Fibroblast of lung (primary cell): ENCODE measurements around the gene CYP27A1. TPM values are rescaled to one million over a fixed set of nuclear protein-coding genes. Genes with fewer than 3 reads are reported as not detected.

ENCODE experiments used
- DNase-seq, 2 donors: peaks; one replicate each; pipeline versions ENCODE4 v3.0.0 to v3.0.0-alpha.2; 2010; ENCODE audit warnings: low read depth in 2 of 2
- H2AFZ ChIP-seq: 2 replicates; pipeline ENCODE4 v1.5.1; 2012; ENCODE audit warnings: low read length, control low read depth, inconsistent platforms
- H3K27ac ChIP-seq: 2 replicates; pipeline ENCODE4 v1.5.1; 2011; ENCODE audit warnings: low read length, control low read depth; ENCODE audit not compliant: insufficient read depth
- H3K27me3 ChIP-seq: 2 replicates; pipeline ENCODE4 v1.5.1; 2011; ENCODE audit warnings: mild to moderate bottlenecking, low read length; ENCODE audit not compliant: control insufficient read depth, insufficient read depth
- H3K36me3 ChIP-seq: 2 replicates; pipeline ENCODE4 v1.5.1; 2011; ENCODE audit warnings: low read length; ENCODE audit not compliant: control insufficient read depth, insufficient read depth
- H3K4me1 ChIP-seq: 2 replicates; pipeline ENCODE4 v1.5.1; 2011; ENCODE audit warnings: low read length; ENCODE audit not compliant: control insufficient read depth, insufficient read depth; ENCODE audit errors: extremely low read depth
- H3K4me2 ChIP-seq: 2 replicates; pipeline ENCODE4 v1.5.1; 2011; ENCODE audit warnings: low read length, control low read depth; ENCODE audit not compliant: insufficient read depth; ENCODE audit errors: extremely low read depth
- H3K4me3 ChIP-seq, 4 experiments: fragments of 200-600 bp in 1 of 4; sonication (generic) in 1 of 4; replicated peaks in 1 of 4; 2 replicates each; pipeline ENCODE4 v1.5.1; 2011 to 2016; ENCODE audit warnings: low read length in 4 of 4, low read depth in 3 of 4, mild to moderate bottlenecking in 3 of 4, control low read depth in 2 of 4, inconsistent platforms in 1 of 4, mixed read lengths in 1 of 4; ENCODE audit not compliant: insufficient read depth in 1 of 4; ENCODE audit errors: control extremely low read depth in 1 of 4
- H3K79me2 ChIP-seq: 2 replicates; pipeline ENCODE4 v1.5.1; 2012; ENCODE audit warnings: mild to moderate bottlenecking, low read length, inconsistent platforms; ENCODE audit not compliant: control insufficient read depth, insufficient read depth
- H3K9ac ChIP-seq: 2 replicates; pipeline ENCODE4 v1.5.1; 2011; ENCODE audit warnings: mild to moderate bottlenecking, low read length, control low read depth; ENCODE audit not compliant: insufficient read depth
- H3K9me3 ChIP-seq: 2 replicates; pipeline ENCODE4 v1.5.1; 2012; ENCODE audit warnings: low read depth, low read length; ENCODE audit not compliant: control insufficient read depth, insufficient read depth
- H4K20me1 ChIP-seq: 2 replicates; pipeline ENCODE4 v1.5.1; 2011; ENCODE audit warnings: low read length; ENCODE audit not compliant: control insufficient read depth, insufficient read depth; ENCODE audit errors: extremely low read depth
- EZH2 ChIP-seq: IDR thresholded peaks from 2 replicates; pipeline ENCODE4 v1.5.1; 2012; ENCODE audit warnings: low read length, control low read depth, mild to moderate bottlenecking; ENCODE audit errors: missing control alignments
- polyA plus RNA-seq, 2 donors: library from polyadenylated mRNA; depleted of rRNA in 1 of 2; stranded (reverse) in 1 of 2; unstranded in 1 of 2; fragments of >200 nt; gene quantifications; 2 replicates each; pipeline ENCODE4 v1.2.1, GENCODE V29; 2011 to 2012; ENCODE audit warnings: missing spikeins in 1 of 2
- total RNA-seq: library from RNA; depleted of rRNA; stranded (reverse); fragments of >200 nt; gene quantifications from 2 replicates; pipeline ENCODE4 v1.2.1, GENCODE V29; 2014
- TF ChIP-seq, protein P1 (sequence below), 2 donors: IDR thresholded peaks in 1 of 2; conservative IDR thresholded peaks in 1 of 2; 1 replicate in 1 of 2; 2 replicates in 1 of 2; pipeline ENCODE4 v1.5.1; 2011 to 2012; ENCODE audit warnings: low read length in 2 of 2, control low read depth in 1 of 2, inconsistent platforms in 1 of 2, low read depth in 1 of 2, mild to moderate bottlenecking in 1 of 2

Gene CYP27A1
- total and polyA plus RNA-seq, 2 donors (not counting 1 experiment from before 2014, with no cell fraction given), result 12.7 to 53.8 TPM

DNA sequence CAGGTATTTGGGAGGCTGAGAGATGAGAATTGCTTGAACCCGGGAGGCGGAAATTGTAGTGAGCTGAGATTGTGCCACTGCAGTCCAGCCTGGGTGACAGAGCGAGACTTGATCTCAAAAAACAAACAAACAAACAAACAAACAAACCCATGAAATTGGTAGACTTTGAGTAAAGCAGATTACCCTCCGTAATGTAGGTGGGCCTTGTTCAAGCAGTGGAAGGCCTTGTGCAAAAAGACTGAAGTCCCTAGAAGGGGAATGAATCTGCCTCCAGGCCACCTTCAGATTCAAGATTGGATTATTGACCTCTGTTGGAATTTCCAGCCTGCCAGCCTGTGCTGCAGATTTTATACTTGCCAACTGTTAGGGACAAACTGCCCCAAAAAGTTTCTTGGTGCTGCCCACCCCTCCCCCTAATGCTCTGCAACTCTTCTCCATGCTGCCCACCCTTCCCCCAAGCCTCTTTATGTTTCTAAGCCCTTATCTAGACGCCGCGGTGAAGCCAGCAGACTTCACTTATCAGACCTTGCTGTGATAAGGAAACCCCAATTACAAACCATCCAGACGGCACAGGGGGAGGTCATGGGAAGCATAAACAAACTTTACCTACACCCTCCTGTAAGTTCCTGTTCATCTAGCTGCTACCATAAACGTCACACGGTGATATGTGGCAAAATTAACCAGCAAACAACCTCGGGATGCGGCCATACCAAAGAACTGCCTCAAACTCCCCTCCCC is 17.0 kb downstream of the CYP27A1 start:
- no peak overlapping the region for H3K4me2 ChIP-seq

DNA sequence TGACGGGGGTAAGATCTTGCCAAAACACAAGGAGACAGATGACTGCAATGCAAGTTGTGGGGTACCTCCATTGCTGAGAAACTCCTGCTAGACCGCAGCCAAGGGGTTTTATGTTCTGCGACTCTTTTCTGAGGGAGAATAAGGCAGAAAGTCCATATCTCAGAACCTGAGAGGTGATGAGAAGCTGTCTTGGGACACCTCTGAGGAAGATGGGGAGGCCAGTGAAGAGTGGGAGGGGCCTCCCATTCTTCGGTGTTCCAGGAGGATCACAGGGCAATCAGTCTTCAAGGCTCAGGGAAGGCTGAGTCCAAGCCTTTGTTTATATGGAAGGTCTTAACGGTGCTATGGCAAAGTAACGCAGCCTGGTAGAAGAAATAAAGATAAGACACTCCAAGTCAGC is 18.0 kb downstream of the CYP27A1 start:
- no peak overlapping the region for H3K4me3 ChIP-seq
- H3K27me3 ChIP-seq, result no peaks in the 10 kb centered on the region
- H3K9me3 ChIP-seq, result no peaks in the 10 kb centered on the region
- no peak for DNase-seq
- no peak overlapping the region for H2AFZ ChIP-seq
- H3K36me3 ChIP-seq, result no peaks in the 10 kb centered on the region
- TF ChIP-seq, protein P1, sequence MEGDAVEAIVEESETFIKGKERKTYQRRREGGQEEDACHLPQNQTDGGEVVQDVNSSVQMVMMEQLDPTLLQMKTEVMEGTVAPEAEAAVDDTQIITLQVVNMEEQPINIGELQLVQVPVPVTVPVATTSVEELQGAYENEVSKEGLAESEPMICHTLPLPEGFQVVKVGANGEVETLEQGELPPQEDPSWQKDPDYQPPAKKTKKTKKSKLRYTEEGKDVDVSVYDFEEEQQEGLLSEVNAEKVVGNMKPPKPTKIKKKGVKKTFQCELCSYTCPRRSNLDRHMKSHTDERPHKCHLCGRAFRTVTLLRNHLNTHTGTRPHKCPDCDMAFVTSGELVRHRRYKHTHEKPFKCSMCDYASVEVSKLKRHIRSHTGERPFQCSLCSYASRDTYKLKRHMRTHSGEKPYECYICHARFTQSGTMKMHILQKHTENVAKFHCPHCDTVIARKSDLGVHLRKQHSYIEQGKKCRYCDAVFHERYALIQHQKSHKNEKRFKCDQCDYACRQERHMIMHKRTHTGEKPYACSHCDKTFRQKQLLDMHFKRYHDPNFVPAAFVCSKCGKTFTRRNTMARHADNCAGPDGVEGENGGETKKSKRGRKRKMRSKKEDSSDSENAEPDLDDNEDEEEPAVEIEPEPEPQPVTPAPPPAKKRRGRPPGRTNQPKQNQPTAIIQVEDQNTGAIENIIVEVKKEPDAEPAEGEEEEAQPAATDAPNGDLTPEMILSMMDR (conservative IDR thresholded peaks at IDR 0.05 in 1 of 2, IDR thresholded peaks at IDR 0.05 in 1 of 2; ENCODE audit: low read depth in 1 of 2, low read length in 2 of 2), result no peak
- TF ChIP-seq EZH2, result no peak
- no peaks in the 10 kb centered on the region for H3K4me1 ChIP-seq
- H3K79me2 ChIP-seq, result no peaks in the 10 kb centered on the region
- H3K4me2 ChIP-seq, result no peak overlapping the region
- H3K27ac ChIP-seq, result no peak overlapping the region
- no peaks in the 10 kb centered on the region for H4K20me1 ChIP-seq
- no peak overlapping the region for H3K9ac ChIP-seq

More for the DNA sequence above, 17.0 kb downstream of the CYP27A1 start:
- peak in 1 of 2 donors; percentile 58 for DNase-seq
- H3K36me3 ChIP-seq, result no peaks in the 10 kb centered on the region
- H3K27me3 ChIP-seq, result no peaks in the 10 kb centered on the region
- no peak overlapping the region for H3K27ac ChIP-seq
- no peak overlapping the region for H3K4me3 ChIP-seq
- TF ChIP-seq EZH2, result no peak
- TF ChIP-seq, protein P1 (conservative IDR thresholded peaks at IDR 0.05 in 1 of 2, IDR thresholded peaks at IDR 0.05 in 1 of 2; ENCODE audit: low read depth in 1 of 2, low read length in 2 of 2), result no peak
- H3K79me2 ChIP-seq, result no peaks in the 10 kb centered on the region
- no peaks in the 10 kb centered on the region for H3K4me1 ChIP-seq
- H3K9me3 ChIP-seq, result no peaks in the 10 kb centered on the region
- H3K9ac ChIP-seq, result no peak overlapping the region
- no peaks in the 10 kb centered on the region for H4K20me1 ChIP-seq
- no peak overlapping the region for H2AFZ ChIP-seq

- TF ChIP-seq, protein P1 (conservative IDR thresholded peaks at IDR 0.05 in 1 of 2, IDR thresholded peaks at IDR 0.05 in 1 of 2; ENCODE audit: low read depth in 1 of 2, low read length in 2 of 2), result no peak
- TF ChIP-seq EZH2, result no peak
- no peaks in the 10 kb centered on the region for H3K9me3 ChIP-seq
- H3K4me1 ChIP-seq, result peaks cover 3% of the 10 kb centered on the region
- peak; percentile 11 to 38 for DNase-seq
- no peaks in the 10 kb centered on the region for H4K20me1 ChIP-seq
- no peak overlapping the region for H2AFZ ChIP-seq
- no peak overlapping the region for H3K9ac ChIP-seq
- H3K4me2 ChIP-seq, result no peak overlapping the region
- H3K27ac ChIP-seq, result no peak overlapping the region
- H3K27me3 ChIP-seq, result no peaks in the 10 kb centered on the region
- H3K4me3 ChIP-seq, result no peak overlapping the region
- no peaks in the 10 kb centered on the region for H3K79me2 ChIP-seq
- H3K36me3 ChIP-seq, result no peaks in the 10 kb centered on the region
Measured at GRCh38 chr2:218802386-218802994, 20.5 kb downstream of the CYP27A1 start.
